Measurements from ENCODE around the gene RUSC1. TPM values are rescaled to one million over a fixed set of nuclear protein-coding genes. Genes with fewer than 3 reads are reported as not detected.

Gene RUSC1
- total and polyA plus RNA-seq, 2 donors (not counting 3 experiments of a cell fraction or from before 2014, with no cell fraction given) = 42.4 to 46.6 TPM

- Histone ChIP-seq H3K9ac (replicated peaks; ENCODE audit: extremely low read depth, insufficient read depth, low read length) (no peak overlapping the region), H3K9me1 (replicated peaks; ENCODE audit: control insufficient read depth, extremely low read depth, insufficient read depth, low read length) (no peaks in the 10 kb centered on the region), H2AFZ (ENCODE audit: low read depth, low read length) (no peak overlapping the region), H3K27ac (ENCODE audit: insufficient read depth, low read depth, low read length) (no peak overlapping the region), H3K9me3 (replicated peaks; ENCODE audit: control insufficient read depth, insufficient read depth, low read length) (no peaks in the 10 kb centered on the region), H3K4me3 (replicated peaks in 1 of 3; ENCODE audit: insufficient read depth in 1 of 3, low read depth in 1 of 3, low read length in 3 of 3) (no peak overlapping the region), H3K36me3 (ENCODE audit: control insufficient read depth in 2 of 2, extremely low read depth in 1 of 2, insufficient read depth in 2 of 2, low read length in 2 of 2) (no peaks in the 10 kb centered on the region), H4K20me1 (replicated peaks; ENCODE audit: control insufficient read depth, extremely low read depth, insufficient read depth, low read length) (no peaks in the 10 kb centered on the region), H3K27me3 (ENCODE audit: control insufficient read depth in 2 of 2, insufficient read depth in 2 of 2, low read length in 2 of 2) (no peaks in the 10 kb centered on the region), H3K79me2 (ENCODE audit: control insufficient read depth, insufficient read depth, low read length) (peaks cover 22% of the 10 kb centered on the region), H3K4me2 (ENCODE audit: insufficient read depth, low read length) (no peak overlapping the region), H3K4me1 (ENCODE audit: control insufficient read depth, extremely low read depth, insufficient read depth, low read length) (peaks cover 15% of the 10 kb centered on the region)
- BruUV-seq (replicated peaks) = no TSS peak
- POLR2A ChIA-PET = no interaction called here
- DNase-seq (ENCODE audit: low read depth, low spot score) (no peak), FAIRE-seq (no peak)
- dilution Hi-C loops (cut with MboI; ENCODE audit: extremely low pct_ligation_motif_present, low sequenced_read_pairs) = no loop called here
- intact Hi-C loops (cut with micrococcal nuclease) = loop anchor here (5.0 kb wide), 1 partner anchor 114 kb away; no protein-coding TSS in a partner anchor
- TF ChIP-seq MAX (IDR thresholded peaks at IDR 0.05; ENCODE audit: insufficient read depth, insufficient read length) (no peak), POLR2A (IDR thresholded peaks at IDR 0.05; ENCODE audit: low read depth, low read length) (no peak), FOS (IDR thresholded peaks at IDR 0.05; ENCODE audit: borderline replicate concordance, insufficient read depth, low read length) (no peak), GATA2 (IDR thresholded peaks at IDR 0.05; ENCODE audit: insufficient read depth, insufficient read length, low read depth, low read length) (no peak)
- CTCF ChIA-PET = interaction anchor here (0.7 to 3.1 kb wide), 2 partner anchors 55 to 1073 kb away, joined by 3 to 9 read pairs; no protein-coding TSS in a partner anchor
Measured at GRCh38 chr1:155305881-155306391, 14.8 kb upstream of the RUSC1 start.

GRCh38 chr1:155307247-155307740, 13.4 kb upstream of the RUSC1 start:
- no peaks in the 10 kb centered on the region for H3K9me3 ChIP-seq (replicated peaks; ENCODE audit: control insufficient read depth, insufficient read depth, low read length)
- H3K79me2 ChIP-seq (ENCODE audit: control insufficient read depth, insufficient read depth, low read length) = peaks cover 34% of the 10 kb centered on the region
- H3K9me1 ChIP-seq (replicated peaks; ENCODE audit: control insufficient read depth, extremely low read depth, insufficient read depth, low read length) = no peaks in the 10 kb centered on the region
- H4K20me1 ChIP-seq (replicated peaks; ENCODE audit: control insufficient read depth, extremely low read depth, insufficient read depth, low read length) = no peaks in the 10 kb centered on the region
- H3K4me1 ChIP-seq (ENCODE audit: control insufficient read depth, extremely low read depth, insufficient read depth, low read length) = peaks cover 24% of the 10 kb centered on the region
- no peaks in the 10 kb centered on the region for H3K27me3 ChIP-seq (ENCODE audit: control insufficient read depth in 2 of 2, insufficient read depth in 2 of 2, low read length in 2 of 2)
- ChIA-PET CTCF (interaction anchor here (1.3 to 1.9 kb wide), 7 partner anchors 14 to 341 kb away, joined by 4 to 27 read pairs (median 5); partner anchors contain the start of genes CLK2 and RUSC1), POLR2A (interaction anchor here (0.7 kb wide), 1 partner anchor 34 kb away, joined by 4 read pairs; the partner anchor contains the start of gene CLK2)
- BruUV-seq (replicated peaks) = no TSS peak
- dilution Hi-C loops (cut with MboI; ENCODE audit: extremely low pct_ligation_motif_present, low sequenced_read_pairs) = no loop called here
- H3K27ac ChIP-seq (ENCODE audit: insufficient read depth, low read depth, low read length) = peak overlapping the region; percentile 88
- peak; percentile 38 to 43 for TF ChIP-seq CTCF (IDR thresholded peaks at IDR 0.05; ENCODE audit: extremely low read depth in 1 of 2, insufficient read depth in 1 of 2, low read depth in 1 of 2, low read length in 2 of 2)
- no peak for TF ChIP-seq MAX (IDR thresholded peaks at IDR 0.05; ENCODE audit: insufficient read depth, insufficient read length)
- H2AFZ ChIP-seq (ENCODE audit: low read depth, low read length) = no peak overlapping the region
- no peak overlapping the region for H3K4me3 ChIP-seq (replicated peaks in 1 of 3; ENCODE audit: insufficient read depth in 1 of 3, low read depth in 1 of 3, low read length in 3 of 3)
- peaks cover 0 to 3% of the 10 kb centered on the region in 2 experiments for H3K36me3 ChIP-seq (ENCODE audit: control insufficient read depth in 2 of 2, extremely low read depth in 1 of 2, insufficient read depth in 2 of 2, low read length in 2 of 2)
- H3K9ac ChIP-seq (replicated peaks; ENCODE audit: extremely low read depth, insufficient read depth, low read length) = no peak overlapping the region
- intact Hi-C loops (cut with micrococcal nuclease) = loop anchor here (5.0 kb wide), 1 partner anchor 115 kb away; no protein-coding TSS in a partner anchor
- FAIRE-seq (peak; percentile 89), DNase-seq (ENCODE audit: low read depth, low spot score) (peak; percentile 50)
- no peak overlapping the region for H3K4me2 ChIP-seq (ENCODE audit: insufficient read depth, low read length)

Measured in endothelial cell of umbilical vein (primary cell).